Mucosa of stomach (tissue), 1 donor: ENCODE measurements around the gene PVR.
"Not testable (repeated sequence)": the region's sequence is repeated elsewhere in the genome, so short reads cannot be mapped to it uniquely, and the experiment has no call there.

ENCODE experiments used
- H3K27me3 ChIP-seq: one replicate; pipeline ENCODE4 v1.7.0; 2013; ENCODE audit warnings: mild to moderate bottlenecking, low read length; ENCODE audit not compliant: control insufficient read depth, insufficient read depth
- H3K36me3 ChIP-seq: one replicate; pipeline ENCODE4 v1.7.0; 2013; ENCODE audit warnings: low read length; ENCODE audit not compliant: control insufficient read depth, insufficient read depth
- H3K4me1 ChIP-seq: one replicate; pipeline ENCODE4 v1.7.0; 2013; ENCODE audit warnings: mild to moderate bottlenecking, low read length; ENCODE audit not compliant: control insufficient read depth, insufficient read depth
- H3K4me3 ChIP-seq: one replicate; pipeline ENCODE4 v1.7.0; 2013; ENCODE audit warnings: low read length
- H3K9ac ChIP-seq: one replicate; pipeline ENCODE4 v1.7.0; 2013; ENCODE audit warnings: mild to moderate bottlenecking, low read length, moderate library complexity
- H3K9me3 ChIP-seq: one replicate; pipeline ENCODE4 v1.7.0; 2013; ENCODE audit warnings: mild to moderate bottlenecking, low read length, moderate library complexity; ENCODE audit not compliant: control insufficient read depth
- donor health status: Pancreatic carcinoma.

Gene PVR

GRCh38 chr19:44607917-44608316 lies 35.8 kb upstream of the PVR start:
- Histone ChIP-seq H3K9me3 (no peaks in the 10 kb centered on the region), H3K36me3 (no peaks in the 10 kb centered on the region), H3K9ac (no peak overlapping the region), H3K4me3 (no peak overlapping the region), H3K27me3 (no peaks in the 10 kb centered on the region), H3K4me1 (peaks cover 32% of the 10 kb centered on the region)

- H3K4me3 ChIP-seq: no peak overlapping the region
- H3K4me1 ChIP-seq: peaks cover 32% of the 10 kb centered on the region
- H3K9me3 ChIP-seq: no peaks in the 10 kb centered on the region
- no peak overlapping the region for H3K9ac ChIP-seq
- H3K27me3 ChIP-seq: no peaks in the 10 kb centered on the region
- no peaks in the 10 kb centered on the region for H3K36me3 ChIP-seq
These were observed 35.3 kb upstream of the PVR start for GRCh38 chr19:44608391-44608821.

- no peak overlapping the region for H3K9ac ChIP-seq
- no peaks in the 10 kb centered on the region for H3K36me3 ChIP-seq
- H3K27me3 ChIP-seq: no peaks in the 10 kb centered on the region
- peaks cover 39% of the 10 kb centered on the region for H3K4me1 ChIP-seq
- H3K4me3 ChIP-seq: no peak overlapping the region
- H3K9me3 ChIP-seq: no peaks in the 10 kb centered on the region
These were observed 34.5 kb upstream of the PVR start for GRCh38 chr19:44609219-44609618.

- not testable (repeated sequence) for H3K4me3 ChIP-seq, H3K9me3 ChIP-seq, H3K9ac ChIP-seq, H3K27me3 ChIP-seq, H3K36me3 ChIP-seq
- H3K4me1 ChIP-seq: peaks cover 39% of the 10 kb centered on the region
These were observed 33.2 kb upstream of the PVR start for GRCh38 chr19:44610497-44610896.

- H3K9ac ChIP-seq: no peak overlapping the region
- no peaks in the 10 kb centered on the region for H3K9me3 ChIP-seq
- H3K27me3 ChIP-seq: no peaks in the 10 kb centered on the region
- H3K36me3 ChIP-seq: no peaks in the 10 kb centered on the region
- H3K4me3 ChIP-seq: no peak overlapping the region
- H3K4me1 ChIP-seq: peaks cover 39% of the 10 kb centered on the region
These were observed 31.9 kb upstream of the PVR start for GRCh38 chr19:44611812-44612295.

GRCh38 chr19:44613295-44614178 lies 30.2 kb upstream of the PVR start, which contains the start of gene IGSF23:
IGSF23 (plus strand) TSS chr19:44613563; CDS start chr19:44613646, 83 bp downstream.
- H3K4me3 ChIP-seq: no peak within 1 kb of the TSS
- H3K27me3 ChIP-seq: no peaks in the 10 kb centered on the region
- no peak within 1 kb of the TSS for H3K9ac ChIP-seq
- H3K4me1 ChIP-seq: peaks cover 29% of the 10 kb centered on the region
- no peaks in the 10 kb centered on the region for H3K36me3 ChIP-seq
- H3K9me3 ChIP-seq: no peaks in the 10 kb centered on the region

- no peak overlapping the region for H3K4me3 ChIP-seq
- H3K36me3 ChIP-seq: no peaks in the 10 kb centered on the region
- H3K4me1 ChIP-seq: peaks cover 29% of the 10 kb centered on the region
- H3K9ac ChIP-seq: no peak overlapping the region
- no peaks in the 10 kb centered on the region for H3K27me3 ChIP-seq
- no peaks in the 10 kb centered on the region for H3K9me3 ChIP-seq
These were observed 29.4 kb upstream of the PVR start for GRCh38 chr19:44614313-44614712.

- H3K36me3 ChIP-seq: no peaks in the 10 kb centered on the region
These were observed 27.9 kb upstream of the PVR start for GRCh38 chr19:44615863-44616247.

GRCh38 chr19:44617110-44617880 lies 26.4 kb upstream of the PVR start:
- no peak overlapping the region for H3K9ac ChIP-seq
- no peak overlapping the region for H3K4me3 ChIP-seq

More at GRCh38 chr19:44615863-44616247, 27.9 kb upstream of the PVR start:
- H3K9me3 ChIP-seq: no peaks in the 10 kb centered on the region
- no peak overlapping the region for H3K4me3 ChIP-seq
- H3K4me1 ChIP-seq: peaks cover 29% of the 10 kb centered on the region
- no peaks in the 10 kb centered on the region for H3K27me3 ChIP-seq
- H3K9ac ChIP-seq: no peak overlapping the region

GRCh38 chr19:44618640-44619357 lies 24.9 kb upstream of the PVR start:
- no peaks in the 10 kb centered on the region for H3K27me3 ChIP-seq
- H3K4me3 ChIP-seq: no peak overlapping the region
- no peaks in the 10 kb centered on the region for H3K9me3 ChIP-seq
- no peaks in the 10 kb centered on the region for H3K36me3 ChIP-seq
- H3K4me1 ChIP-seq: peaks cover 3% of the 10 kb centered on the region
- H3K9ac ChIP-seq: no peak overlapping the region

More at GRCh38 chr19:44617110-44617880, 26.4 kb upstream of the PVR start:
- Histone ChIP-seq H3K4me1 (peaks cover 18% of the 10 kb centered on the region), H3K27me3 (no peaks in the 10 kb centered on the region), H3K36me3 (no peaks in the 10 kb centered on the region), H3K9me3 (no peaks in the 10 kb centered on the region)

GRCh38 chr19:44620667-44621066 lies 23.0 kb upstream of the PVR start:
- Histone ChIP-seq H3K4me3 (no peak overlapping the region), H3K4me1 (no peaks in the 10 kb centered on the region), H3K27me3 (no peaks in the 10 kb centered on the region), H3K9ac (no peak overlapping the region), H3K9me3 (no peaks in the 10 kb centered on the region), H3K36me3 (no peaks in the 10 kb centered on the region)
